HepG2 (cell line): Measurements from ENCODE around the gene SLC5A8. TPM values are rescaled to one million over a fixed set of nuclear protein-coding genes. Genes with fewer than 3 reads are reported as not detected.

Experiments used
- ATAC-seq: fragments of 200-7000 bp; cut with Tn5 transposase; 3 replicates; pipeline ENCODE4 v1.9.1; 2020; ENCODE audit warnings: mild to moderate bottlenecking, moderate library complexity
- BruUV-seq: library from RNA; stranded (reverse); fragments of 400-500 nt; replicated peaks from 2 replicates; lab custom pipeline; 2021; lab: Mats Ljungman, UMichigan
- CTCF ChIA-PET: fragments of 300-600 bp; formaldehyde crosslinking; extraction: SDS; loops from one replicate; lab custom pipeline; 2021; ENCODE audit warnings: low total read pairs, inconsistent platforms, low intra/inter-chr PET ratio; lab: Yijun Ruan, JAX
- POLR2A ChIA-PET: fragments of 350-600 bp; sonication (Branson Sonifier 250); formaldehyde crosslinking; loops from one replicate; lab custom pipeline; 2020; ENCODE audit warnings: antibody characterized with exemption, inconsistent platforms; lab: Yijun Ruan, JAX
- DNase-seq: peaks from one replicate; pipeline ENCODE4 v3.0.0-alpha.2; 2015; ENCODE audit warnings: low spot score
- FAIRE-seq: peaks from 3 replicates; lab custom pipeline; 2011; peaks lifted over from hg19 to GRCh38; lab: Jason Lieb, UNC
- H2AFZ ChIP-seq: one replicate; pipeline ENCODE4 v1.6.1; 2011; ENCODE audit warnings: low read length, inconsistent platforms
- H3K27ac ChIP-seq: fragments of 300-600 bp; 3 replicates; pipeline ENCODE4 v1.8.0; 2011; ENCODE audit warnings: mixed run types, mild to moderate bottlenecking, mixed read lengths, low read length, inconsistent platforms; ENCODE audit not compliant: insufficient read depth; ENCODE audit errors: extremely low read length
- H3K27me3 ChIP-seq, 2 experiments: fragments of 200-600 bp in 1 of 2; 2 replicates in 1 of 2; 3 replicates in 1 of 2; pipeline versions ENCODE4 v1.6.0 to v1.8.0; 2011; ENCODE audit warnings: low read length in 2 of 2, mild to moderate bottlenecking in 2 of 2, moderate library complexity in 2 of 2, inconsistent platforms in 1 of 2; ENCODE audit not compliant: insufficient read depth in 2 of 2, control insufficient read depth in 1 of 2
- H3K36me3 ChIP-seq, 2 experiments: fragments of 200-600 bp in 1 of 2; replicated peaks in 1 of 2; 2 replicates in 1 of 2; 3 replicates in 1 of 2; pipeline versions ENCODE4 v1.5.1 to v1.8.0; 2011; ENCODE audit warnings: low read length in 2 of 2, inconsistent platforms in 1 of 2; ENCODE audit not compliant: insufficient read depth in 2 of 2, control insufficient read depth in 1 of 2
- H3K4me1 ChIP-seq: 2 replicates; pipeline ENCODE4 v1.5.1; 2012; ENCODE audit warnings: low read length, inconsistent platforms; ENCODE audit not compliant: insufficient read depth
- H3K4me2 ChIP-seq: 2 replicates; pipeline ENCODE4 v1.6.0; 2011; ENCODE audit warnings: low read depth, low read length, inconsistent platforms
- H3K4me3 ChIP-seq, 3 experiments: fragments of 200-600 bp in 1 of 3; sonication (generic), shearing (Covaris generic) in 1 of 3; replicated peaks in 1 of 3; 2 replicates each; pipeline ENCODE4 v1.5.1; 2011 to 2016; ENCODE audit warnings: low read length in 3 of 3, inconsistent platforms in 2 of 3, low read depth in 2 of 3, mild to moderate bottlenecking in 2 of 3, control low read depth in 1 of 3, mixed read lengths in 1 of 3; ENCODE audit not compliant: insufficient read depth in 1 of 3
- H3K79me2 ChIP-seq: one replicate; pipeline ENCODE4 v1.6.1; 2011; ENCODE audit warnings: low read length, inconsistent platforms; ENCODE audit not compliant: insufficient read depth
- H3K9ac ChIP-seq: 2 replicates; pipeline ENCODE4 v1.6.0; 2011; ENCODE audit warnings: mild to moderate bottlenecking, low read depth, low read length, inconsistent platforms; ENCODE audit not compliant: insufficient read depth
- H3K9me3 ChIP-seq: 2 replicates; pipeline ENCODE4 v1.5.1; 2012; ENCODE audit warnings: mild to moderate bottlenecking, low read length
- H4K20me1 ChIP-seq: 2 replicates; pipeline ENCODE4 v1.6.0; 2011; ENCODE audit warnings: inconsistent platforms, mild to moderate bottlenecking, low read length, moderate library complexity; ENCODE audit not compliant: insufficient read depth
- BCL6 ChIP-seq: IDR thresholded peaks from 2 replicates; pipeline ENCODE4 v1.6.1; 2016; ENCODE audit warnings: missing genetic modification reagents, missing compliant biosample characterization
- ESRRA ChIP-seq: sonication (generic); formaldehyde crosslinking; IDR thresholded peaks from 2 replicates; pipeline ENCODE4 v1.5.1; 2020; ENCODE audit warnings: mild to moderate bottlenecking, low read depth, missing genetic modification reagents
- KDM4B ChIP-seq: sonication (generic); formaldehyde crosslinking; IDR thresholded peaks from 2 replicates; pipeline ENCODE4 v1.4.0; 2020; ENCODE audit warnings: missing genetic modification reagents
- MTA1 ChIP-seq: sonication (generic); formaldehyde crosslinking; IDR thresholded peaks from 2 replicates; pipeline ENCODE4 v1.4.0; 2020; ENCODE audit warnings: missing genetic modification reagents, mild to moderate bottlenecking, borderline replicate concordance
- SIN3B ChIP-seq: fragments of 150-350 bp; IDR thresholded peaks from 2 replicates; pipeline ENCODE4 v1.6.1; 2014; ENCODE audit warnings: low read length
- SNAPC4 ChIP-seq: sonication (generic); formaldehyde crosslinking; IDR thresholded peaks from 2 replicates; pipeline ENCODE4 v1.4.0; 2020; ENCODE audit warnings: mild to moderate bottlenecking, missing genetic modification reagents
- ZBTB46 ChIP-seq: sonication (generic); formaldehyde crosslinking; IDR thresholded peaks from 2 replicates; pipeline ENCODE4 v1.4.0; 2020; ENCODE audit warnings: mild to moderate bottlenecking, missing genetic modification reagents, borderline replicate concordance
- ZFP62 ChIP-seq: sonication (generic); formaldehyde crosslinking; IDR thresholded peaks from 2 replicates; pipeline ENCODE4 v1.4.0; 2020; ENCODE audit warnings: missing genetic modification reagents
- ZNF704 ChIP-seq: sonication (generic); formaldehyde crosslinking; IDR thresholded peaks from 2 replicates; pipeline ENCODE4 v1.8.1; 2023; ENCODE audit warnings: mild to moderate bottlenecking, inconsistent platforms, moderate library complexity, missing genetic modification reagents, borderline replicate concordance
- ZNF788 ChIP-seq: sonication (generic); formaldehyde crosslinking; IDR thresholded peaks from 2 replicates; pipeline ENCODE4 v1.5.0; 2020; ENCODE audit warnings: mild to moderate bottlenecking, missing genetic modification reagents, borderline replicate concordance
- WGBS: methylation state at CpG from one replicate; pipeline ENCODE4 v1.1.6; 2017; ENCODE audit warnings: low lambda C conversion rate; 5-methylcytosine and 5-hydroxymethylcytosine counted together
- in situ Hi-C: cut with HindIII; loops from 2 replicates; pipeline ENCODE4 v1.10.0; 2017; ENCODE audit warnings: low pct_unique_long_range_greater_than_20kb; ENCODE audit not compliant: extremely low pct_ligation_motif_present
- intact Hi-C: fragments of 100-400 bp; cut with micrococcal nuclease; formaldehyde crosslinking; loops from one replicate; pipeline ENCODE4 v1.10.0; 2022; ENCODE audit not compliant: unreplicated experiment
- polyA plus RNA-seq, 8 experiments: library from polyadenylated mRNA; depleted of rRNA in 3 of 8; stranded (reverse) in 7 of 8; unstranded in 1 of 8; fragments of >200 nt; fragmentation: Illumina TruSeq in 4 of 8; extraction: Trizol in 4 of 8; gene quantifications; 2 replicates each; pipeline versions ENCODE4 v1.2.1 to v1.2.3, GENCODE V29; 2011 to 2016; ENCODE audit warnings: low read depth in 4 of 8, missing spikeins in 1 of 8, mixed read lengths in 1 of 8; ENCODE audit not compliant: insufficient read depth in 1 of 8
- total RNA-seq, 5 experiments: library from RNA; depleted of rRNA; stranded (reverse); fragments of >200 nt; fragmentation: Illumina TruSeq; extraction: Trizol; gene quantifications; 2 replicates each; pipeline ENCODE4 v1.2.3, GENCODE V29; 2016; ENCODE audit warnings: low read depth in 1 of 5
- TF ChIP-seq, protein P1 (sequence below): sonication (generic); formaldehyde crosslinking; IDR thresholded peaks from 2 replicates; pipeline ENCODE4 v1.5.0; 2020; ENCODE audit warnings: missing genetic modification reagents
- TF ChIP-seq, protein P2 (sequence below): sonication (generic); formaldehyde crosslinking; IDR thresholded peaks from 2 replicates; pipeline ENCODE4 v1.8.0; 2022; ENCODE audit warnings: missing genetic modification reagents, low read depth, mild to moderate bottlenecking, borderline replicate concordance

Gene SLC5A8
- total and polyA plus RNA-seq, 2 of the 13 experiments (the other 11 are each of a cell fraction or from before 2014, with no cell fraction given), result not detected

DNA sequence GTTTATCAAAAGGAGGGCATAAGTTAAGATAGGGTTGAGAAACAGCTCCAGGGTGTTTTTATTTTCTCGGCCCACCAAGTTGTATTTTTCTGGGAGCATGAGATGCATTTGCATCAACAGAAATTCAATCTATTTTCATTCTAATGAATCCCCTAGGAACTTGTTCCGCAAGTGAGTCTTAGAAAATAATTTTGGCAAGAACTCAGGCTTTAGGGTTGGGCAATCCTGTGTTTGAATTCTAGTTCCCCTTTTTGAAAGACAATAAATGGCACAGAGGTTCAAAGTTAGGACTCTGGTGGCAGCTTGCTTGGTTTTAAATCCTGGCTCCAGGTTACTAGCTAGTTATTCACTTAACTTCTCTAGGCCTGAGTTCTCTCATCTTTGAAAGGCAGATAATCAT, 23.7 kb downstream of the SLC5A8 start:
- Histone ChIP-seq H3K79me2 (no peaks in the 10 kb centered on the region), H3K36me3 (no peaks in the 10 kb centered on the region)
- TF ChIP-seq, protein P1, sequence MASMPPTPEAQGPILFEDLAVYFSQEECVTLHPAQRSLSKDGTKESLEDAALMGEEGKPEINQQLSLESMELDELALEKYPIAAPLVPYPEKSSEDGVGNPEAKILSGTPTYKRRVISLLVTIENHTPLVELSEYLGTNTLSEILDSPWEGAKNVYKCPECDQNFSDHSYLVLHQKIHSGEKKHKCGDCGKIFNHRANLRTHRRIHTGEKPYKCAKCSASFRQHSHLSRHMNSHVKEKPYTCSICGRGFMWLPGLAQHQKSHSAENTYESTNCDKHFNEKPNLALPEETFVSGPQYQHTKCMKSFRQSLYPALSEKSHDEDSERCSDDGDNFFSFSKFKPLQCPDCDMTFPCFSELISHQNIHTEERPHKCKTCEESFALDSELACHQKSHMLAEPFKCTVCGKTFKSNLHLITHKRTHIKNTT, result no peak
- TF ChIP-seq ZBTB46 (CRISPR knock-in tag) (no peak), BCL6 (CRISPR knock-in tag) (no peak), KDM4B (CRISPR knock-in tag) (no peak), ESRRA (CRISPR knock-in tag) (no peak), SNAPC4 (no peak), ZNF704 (CRISPR knock-in tag) (no peak), ZFP62 (CRISPR knock-in tag) (no peak), MTA1 (no peak), SIN3B (no peak), ZNF788 (no peak)
- TF ChIP-seq, protein P2, sequence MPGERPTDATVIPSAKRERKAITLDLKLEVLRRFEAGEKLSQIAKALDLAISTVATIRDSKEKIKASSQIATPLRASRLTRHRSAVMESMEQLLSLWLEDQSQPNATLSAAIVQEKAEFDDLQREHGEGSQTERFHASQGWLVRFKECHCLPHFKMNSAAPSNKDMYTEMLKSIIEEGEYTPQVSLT (CRISPR knock-in tag), result no peak
- TF ChIP-seq, all 625 proteins: peak for 0
- Histone ChIP-seq H3K27me3 (no peaks in the 10 kb centered on the region), H3K4me2 (no peak overlapping the region), H3K4me3 (no peak overlapping the region), H2AFZ (no peak overlapping the region), H3K9me3 (no peaks in the 10 kb centered on the region), H3K9ac (no peak overlapping the region), H4K20me1 (no peaks in the 10 kb centered on the region), H3K27ac (no peak overlapping the region), H3K4me1 (no peaks in the 10 kb centered on the region)
- 28% methylated on average over 2 of the region's 2 CpGs for WGBS
- no TSS peak for BruUV-seq
- FAIRE-seq (no peak), DNase-seq (no peak), ATAC-seq (no peak)
- intact Hi-C loops, result no loop called here
- ChIA-PET CTCF (no interaction called here), POLR2A (no interaction called here)
- in situ Hi-C loops, result no loop called here
